ENCODE measurements around the gene ATMIN.

DNA sequence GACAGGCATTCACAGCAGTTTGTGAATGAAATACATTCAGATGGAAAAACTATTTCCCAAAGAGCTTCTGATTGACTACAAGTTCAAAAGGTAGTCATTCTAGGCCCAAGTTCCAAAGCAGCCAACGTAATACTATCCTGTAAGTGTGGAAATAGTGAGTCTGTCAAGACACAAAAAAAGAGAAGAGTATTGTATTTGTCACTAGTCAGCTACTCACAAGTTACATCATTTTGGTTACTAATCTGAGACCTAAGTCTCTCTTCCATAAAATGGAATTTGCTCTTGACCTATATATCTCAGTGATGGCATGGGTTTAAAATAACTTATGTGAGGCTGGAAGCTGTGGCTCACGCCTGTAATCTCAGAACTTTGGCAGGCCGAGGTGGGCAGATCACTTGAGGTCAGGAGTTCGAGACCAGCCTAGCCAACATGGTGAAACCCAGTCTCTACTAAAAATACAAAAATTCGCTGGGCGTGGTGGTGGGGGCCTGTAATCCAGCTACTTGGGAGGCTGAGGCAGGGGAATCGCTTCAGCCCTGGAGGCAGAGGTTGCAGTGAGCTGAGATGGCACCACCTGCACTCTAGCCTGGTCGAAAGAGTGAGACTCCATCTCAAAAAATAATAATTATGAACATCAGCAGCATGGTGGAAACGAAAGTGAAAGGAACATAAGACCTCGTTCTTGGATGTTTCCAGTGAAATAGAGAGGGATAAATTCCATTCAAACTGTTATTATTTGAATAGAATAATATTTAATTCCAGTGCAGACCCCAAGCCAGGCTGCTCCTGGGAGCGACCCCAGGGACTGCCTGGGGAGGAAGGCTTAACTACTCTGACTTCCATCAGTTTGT, 31.8 kb upstream of the ATMIN start:
- TF ChIP-seq, protein P1, sequence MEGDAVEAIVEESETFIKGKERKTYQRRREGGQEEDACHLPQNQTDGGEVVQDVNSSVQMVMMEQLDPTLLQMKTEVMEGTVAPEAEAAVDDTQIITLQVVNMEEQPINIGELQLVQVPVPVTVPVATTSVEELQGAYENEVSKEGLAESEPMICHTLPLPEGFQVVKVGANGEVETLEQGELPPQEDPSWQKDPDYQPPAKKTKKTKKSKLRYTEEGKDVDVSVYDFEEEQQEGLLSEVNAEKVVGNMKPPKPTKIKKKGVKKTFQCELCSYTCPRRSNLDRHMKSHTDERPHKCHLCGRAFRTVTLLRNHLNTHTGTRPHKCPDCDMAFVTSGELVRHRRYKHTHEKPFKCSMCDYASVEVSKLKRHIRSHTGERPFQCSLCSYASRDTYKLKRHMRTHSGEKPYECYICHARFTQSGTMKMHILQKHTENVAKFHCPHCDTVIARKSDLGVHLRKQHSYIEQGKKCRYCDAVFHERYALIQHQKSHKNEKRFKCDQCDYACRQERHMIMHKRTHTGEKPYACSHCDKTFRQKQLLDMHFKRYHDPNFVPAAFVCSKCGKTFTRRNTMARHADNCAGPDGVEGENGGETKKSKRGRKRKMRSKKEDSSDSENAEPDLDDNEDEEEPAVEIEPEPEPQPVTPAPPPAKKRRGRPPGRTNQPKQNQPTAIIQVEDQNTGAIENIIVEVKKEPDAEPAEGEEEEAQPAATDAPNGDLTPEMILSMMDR (conservative IDR thresholded peaks at IDR 0.05 in 1 of 2, IDR thresholded peaks at IDR 0.05 in 1 of 2; ENCODE audit: low read depth in 1 of 2, low read length in 2 of 2) = no peak
- TF ChIP-seq EZH2 (IDR thresholded peaks at IDR 0.05; ENCODE audit: low read length, missing control alignments) = no peak
